ENCODE data around the gene NSUN2. TPM values are rescaled to one million over a fixed set of nuclear protein-coding genes. Genes with fewer than 3 reads are reported as not detected.
A peak's percentile ranks its signal among the peaks of the same experiment; 100 is the strongest.

Gene NSUN2
- total and polyA plus RNA-seq, 5 donors from 2014 or later = 26.0 to 60.4 (median 26.6) TPM

- peaks cover 4% of the 10 kb centered on the region for H3K27me3 Mint-ChIP-seq
- H3K4me1 ChIP-seq (ENCODE audit: control insufficient read depth, insufficient read depth, low read length, poor library complexity, severe bottlenecking) = no peaks in the 10 kb centered on the region
- no peaks in the 10 kb centered on the region for H3K9me3 ChIP-seq (ENCODE audit: control insufficient read depth in 2 of 2, low read length in 2 of 2)
- peaks cover 29% of the 10 kb centered on the region for H3K36me3 ChIP-seq (ENCODE audit: control insufficient read depth, insufficient read depth, low read length)
- H3K27ac Mint-ChIP-seq = no peak overlapping the region
- H3K27ac ChIP-seq (ENCODE audit: insufficient read depth, low read length, poor library complexity, severe bottlenecking) = no peak overlapping the region
- H3K9me3 Mint-ChIP-seq = no peaks in the 10 kb centered on the region
- H3K4me3 Mint-ChIP-seq = no peak overlapping the region
- DNase-seq = no peak
- H3K27me3 ChIP-seq (ENCODE audit: control insufficient read depth, insufficient read depth, low read length) = no peaks in the 10 kb centered on the region
- peaks cover 35% of the 10 kb centered on the region for H3K36me3 Mint-ChIP-seq
- no peak overlapping the region for H3K4me3 ChIP-seq (ENCODE audit: low read depth, low read length)
- no peak for ATAC-seq (ENCODE audit: low read depth in 2 of 2)
- no peaks in the 10 kb centered on the region for H3K4me1 Mint-ChIP-seq
These were observed 37.4 kb downstream of the NSUN2 start for GRCh38 chr5:6595405-6595804.

GRCh38 chr5:6594066-6594465, 38.8 kb downstream of the NSUN2 start:
- Histone ChIP-seq H3K27me3 (ENCODE audit: control insufficient read depth, insufficient read depth, low read length) (peaks cover 1% of the 10 kb centered on the region), H3K36me3 (ENCODE audit: control insufficient read depth, insufficient read depth, low read length) (peaks cover 16% of the 10 kb centered on the region), H3K9me3 (ENCODE audit: control insufficient read depth in 2 of 2, low read length in 2 of 2) (no peaks in the 10 kb centered on the region), H3K4me1 (ENCODE audit: control insufficient read depth, insufficient read depth, low read length, poor library complexity, severe bottlenecking) (no peaks in the 10 kb centered on the region), H3K27ac (ENCODE audit: insufficient read depth, low read length, poor library complexity, severe bottlenecking) (no peak overlapping the region), H3K4me3 (ENCODE audit: low read depth, low read length) (no peak overlapping the region)
- Mint-ChIP-seq H3K27me3 (peaks cover 4% of the 10 kb centered on the region), H3K4me1 (no peaks in the 10 kb centered on the region), H3K9me3 (no peaks in the 10 kb centered on the region), H3K36me3 (peaks cover 32% of the 10 kb centered on the region), H3K27ac (peak overlapping the region in 1 of 3 donors; percentile 12), H3K4me3 (no peak overlapping the region)
- ATAC-seq (ENCODE audit: low read depth in 2 of 2) (no peak), DNase-seq (no peak)

GRCh38 chr5:6593148-6594016, 39.5 kb downstream of the NSUN2 start:
- Histone ChIP-seq H3K9me3 (ENCODE audit: control insufficient read depth in 2 of 2, low read length in 2 of 2) (no peaks in the 10 kb centered on the region), H3K4me3 (ENCODE audit: low read depth, low read length) (no peak overlapping the region), H3K36me3 (ENCODE audit: control insufficient read depth, insufficient read depth, low read length) (peaks cover 9% of the 10 kb centered on the region), H3K27ac (ENCODE audit: insufficient read depth, low read length, poor library complexity, severe bottlenecking) (no peak overlapping the region), H3K27me3 (ENCODE audit: control insufficient read depth, insufficient read depth, low read length) (peaks cover 1% of the 10 kb centered on the region), H3K4me1 (ENCODE audit: control insufficient read depth, insufficient read depth, low read length, poor library complexity, severe bottlenecking) (no peaks in the 10 kb centered on the region)
- H3K27me3 Mint-ChIP-seq = peaks cover 4% of the 10 kb centered on the region
- H3K4me3 Mint-ChIP-seq = no peak overlapping the region
- H3K27ac Mint-ChIP-seq = peak overlapping the region in 1 of 3 donors; percentile 12
- H3K4me1 Mint-ChIP-seq = no peaks in the 10 kb centered on the region
- ATAC-seq (ENCODE audit: low read depth in 2 of 2) (no peak), DNase-seq (no peak)
- H3K9me3 Mint-ChIP-seq = no peaks in the 10 kb centered on the region
- peaks cover 27% of the 10 kb centered on the region for H3K36me3 Mint-ChIP-seq

GRCh38 chr5:6592601-6593000, 40.2 kb downstream of the NSUN2 start:
- H3K4me1 ChIP-seq (ENCODE audit: control insufficient read depth, insufficient read depth, low read length, poor library complexity, severe bottlenecking) = no peaks in the 10 kb centered on the region
- Mint-ChIP-seq H3K27me3 (peaks cover 4% of the 10 kb centered on the region), H3K4me3 (no peak overlapping the region), H3K9me3 (no peaks in the 10 kb centered on the region), H3K4me1 (no peaks in the 10 kb centered on the region), H3K36me3 (peaks cover 20% of the 10 kb centered on the region), H3K27ac (no peak overlapping the region)
- no peak overlapping the region for H3K4me3 ChIP-seq (ENCODE audit: low read depth, low read length)
- H3K9me3 ChIP-seq (ENCODE audit: control insufficient read depth in 2 of 2, low read length in 2 of 2) = no peaks in the 10 kb centered on the region
- H3K27me3 ChIP-seq (ENCODE audit: control insufficient read depth, insufficient read depth, low read length) = peaks cover 1% of the 10 kb centered on the region
- no peak for DNase-seq
- peaks cover 5% of the 10 kb centered on the region for H3K36me3 ChIP-seq (ENCODE audit: control insufficient read depth, insufficient read depth, low read length)
- no peak overlapping the region for H3K27ac ChIP-seq (ENCODE audit: insufficient read depth, low read length, poor library complexity, severe bottlenecking)
- ATAC-seq (ENCODE audit: low read depth in 2 of 2) = no peak

- H3K4me3 Mint-ChIP-seq = no peak overlapping the region
- Histone ChIP-seq H3K9me3 (ENCODE audit: control insufficient read depth in 2 of 2, low read length in 2 of 2) (no peaks in the 10 kb centered on the region), H3K4me1 (ENCODE audit: control insufficient read depth, insufficient read depth, low read length, poor library complexity, severe bottlenecking) (no peaks in the 10 kb centered on the region), H3K27me3 (ENCODE audit: control insufficient read depth, insufficient read depth, low read length) (peaks cover 1% of the 10 kb centered on the region), H3K36me3 (ENCODE audit: control insufficient read depth, insufficient read depth, low read length) (no peaks in the 10 kb centered on the region), H3K4me3 (ENCODE audit: low read depth, low read length) (no peak overlapping the region), H3K27ac (ENCODE audit: insufficient read depth, low read length, poor library complexity, severe bottlenecking) (no peak overlapping the region)
- no peaks in the 10 kb centered on the region for H3K9me3 Mint-ChIP-seq
- no peak for DNase-seq
- no peaks in the 10 kb centered on the region for H3K4me1 Mint-ChIP-seq
- H3K36me3 Mint-ChIP-seq = peaks cover 12% of the 10 kb centered on the region
- no peak overlapping the region for H3K27ac Mint-ChIP-seq
- H3K27me3 Mint-ChIP-seq = peaks cover 4% of the 10 kb centered on the region
- ATAC-seq (ENCODE audit: low read depth in 2 of 2) = no peak
These were observed 41.1 kb downstream of the NSUN2 start for GRCh38 chr5:6591671-6592288.

- Histone ChIP-seq H3K9me3 (ENCODE audit: control insufficient read depth in 2 of 2, low read length in 2 of 2) (no peaks in the 10 kb centered on the region), H3K36me3 (ENCODE audit: control insufficient read depth, insufficient read depth, low read length) (no peaks in the 10 kb centered on the region), H3K4me3 (ENCODE audit: low read depth, low read length) (no peak overlapping the region), H3K4me1 (ENCODE audit: control insufficient read depth, insufficient read depth, low read length, poor library complexity, severe bottlenecking) (no peaks in the 10 kb centered on the region), H3K27ac (ENCODE audit: insufficient read depth, low read length, poor library complexity, severe bottlenecking) (no peak overlapping the region), H3K27me3 (ENCODE audit: control insufficient read depth, insufficient read depth, low read length) (peaks cover 1% of the 10 kb centered on the region)
- H3K27me3 Mint-ChIP-seq = peaks cover 5% of the 10 kb centered on the region
- H3K4me3 Mint-ChIP-seq = no peak overlapping the region
- H3K9me3 Mint-ChIP-seq = no peaks in the 10 kb centered on the region
- ATAC-seq (ENCODE audit: low read depth in 2 of 2) = no peak
- H3K27ac Mint-ChIP-seq = peak overlapping the region in 1 of 3 donors; percentile 41
- DNase-seq = no peak
- peaks cover under 1% of the 10 kb centered on the region for H3K36me3 Mint-ChIP-seq
- H3K4me1 Mint-ChIP-seq = no peaks in the 10 kb centered on the region
These were observed 42.3 kb downstream of the NSUN2 start for GRCh38 chr5:6590581-6590980.

GRCh38 chr5:6587171-6587570, 45.7 kb downstream of the NSUN2 start:
- no peak for DNase-seq
- Mint-ChIP-seq H3K9me3 (peaks cover 0 to 3% (median 0%) of the 10 kb centered on the region in 7 donors), H3K27me3 (peaks cover 20% of the 10 kb centered on the region)

More at GRCh38 chr5:6587171-6587570, 45.7 kb downstream of the NSUN2 start:
- H3K36me3 ChIP-seq (ENCODE audit: control insufficient read depth, insufficient read depth, low read length) = no peaks in the 10 kb centered on the region
- no peak overlapping the region for H3K4me3 Mint-ChIP-seq
- peaks cover 4% of the 10 kb centered on the region for H3K4me1 ChIP-seq (ENCODE audit: control insufficient read depth, insufficient read depth, low read length, poor library complexity, severe bottlenecking)
- no peak overlapping the region for H3K27ac Mint-ChIP-seq
- H3K4me3 ChIP-seq (ENCODE audit: low read depth, low read length) = no peak overlapping the region
- no peak for ATAC-seq (ENCODE audit: low read depth in 2 of 2)
- H3K9me3 ChIP-seq (ENCODE audit: control insufficient read depth in 2 of 2, low read length in 2 of 2) = no peaks in the 10 kb centered on the region
- no peak overlapping the region for H3K27ac ChIP-seq (ENCODE audit: insufficient read depth, low read length, poor library complexity, severe bottlenecking)
- peaks cover 10% of the 10 kb centered on the region for H3K27me3 ChIP-seq (ENCODE audit: control insufficient read depth, insufficient read depth, low read length)
- peaks cover 0 to 5% (median under 1%) of the 10 kb centered on the region in 4 donors for H3K4me1 Mint-ChIP-seq
- no peaks in the 10 kb centered on the region for H3K36me3 Mint-ChIP-seq

Data from CD4-positive, CD25-positive, alpha-beta regulatory T cell (primary cell).